ENCODE results near the gene FAM227A.

- TF ChIP-seq, protein P1, sequence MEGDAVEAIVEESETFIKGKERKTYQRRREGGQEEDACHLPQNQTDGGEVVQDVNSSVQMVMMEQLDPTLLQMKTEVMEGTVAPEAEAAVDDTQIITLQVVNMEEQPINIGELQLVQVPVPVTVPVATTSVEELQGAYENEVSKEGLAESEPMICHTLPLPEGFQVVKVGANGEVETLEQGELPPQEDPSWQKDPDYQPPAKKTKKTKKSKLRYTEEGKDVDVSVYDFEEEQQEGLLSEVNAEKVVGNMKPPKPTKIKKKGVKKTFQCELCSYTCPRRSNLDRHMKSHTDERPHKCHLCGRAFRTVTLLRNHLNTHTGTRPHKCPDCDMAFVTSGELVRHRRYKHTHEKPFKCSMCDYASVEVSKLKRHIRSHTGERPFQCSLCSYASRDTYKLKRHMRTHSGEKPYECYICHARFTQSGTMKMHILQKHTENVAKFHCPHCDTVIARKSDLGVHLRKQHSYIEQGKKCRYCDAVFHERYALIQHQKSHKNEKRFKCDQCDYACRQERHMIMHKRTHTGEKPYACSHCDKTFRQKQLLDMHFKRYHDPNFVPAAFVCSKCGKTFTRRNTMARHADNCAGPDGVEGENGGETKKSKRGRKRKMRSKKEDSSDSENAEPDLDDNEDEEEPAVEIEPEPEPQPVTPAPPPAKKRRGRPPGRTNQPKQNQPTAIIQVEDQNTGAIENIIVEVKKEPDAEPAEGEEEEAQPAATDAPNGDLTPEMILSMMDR (IDR thresholded peaks at IDR 0.05; ENCODE audit: low read depth, low read length, missing input control): no peak
- TF ChIP-seq REST (IDR thresholded peaks at IDR 0.05) (no peak), YY1 (IDR thresholded peaks at IDR 0.05) (no peak), HNF4G (IDR thresholded peaks at IDR 0.05) (no peak), JUND (IDR thresholded peaks at IDR 0.05) (no peak), RXRA (IDR thresholded peaks at IDR 0.05) (no peak), ATF3 (IDR thresholded peaks at IDR 0.05) (no peak), RAD21 (IDR thresholded peaks at IDR 0.05) (no peak)
- TF ChIP-seq, protein P2, sequence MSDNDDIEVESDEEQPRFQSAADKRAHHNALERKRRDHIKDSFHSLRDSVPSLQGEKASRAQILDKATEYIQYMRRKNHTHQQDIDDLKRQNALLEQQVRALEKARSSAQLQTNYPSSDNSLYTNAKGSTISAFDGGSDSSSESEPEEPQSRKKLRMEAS (IDR thresholded peaks at IDR 0.05): no peak
Observed at GRCh38 chr22:38618258-38618657, 37.9 kb downstream of the FAM227A start.

All from liver (tissue), 3 donors.